GM23338 (cell line): ENCODE data around the gene ALPI. TPM values are rescaled to one million over a fixed set of nuclear protein-coding genes. Genes with fewer than 3 reads are reported as not detected.

Experiments
- ATAC-seq: fragments of 200-7000 bp; cut with Tn5 transposase; 3 replicates; pipeline ENCODE4 v1.9.1; 2020
- DNase-seq: peaks from one replicate; pipeline ENCODE4 v3.0.0-alpha.2; 2015; ENCODE audit warnings: low spot score
- H2AFZ ChIP-seq: fragments of 200-600 bp; sonication (generic); 2 replicates; pipeline ENCODE4 v1.8.0; 2016; ENCODE audit warnings: antibody characterized with exemption, mild to moderate bottlenecking, moderate library complexity
- H3F3A ChIP-seq: fragments of 200-600 bp; sonication (generic); replicated peaks from 2 replicates; pipeline ENCODE4 v1.8.0; 2017; ENCODE audit warnings: antibody characterized with exemption, mixed run types, low read depth
- H3K27ac ChIP-seq: fragments of 200-600 bp; sonication (generic); 2 replicates; pipeline ENCODE4 v1.6.1; 2016; ENCODE audit warnings: low read depth
- H3K27me3 ChIP-seq: fragments of 200-600 bp; sonication (generic); 2 replicates; pipeline ENCODE4 v1.8.0; 2016; ENCODE audit warnings: mild to moderate bottlenecking, mixed run types, moderate library complexity; ENCODE audit not compliant: insufficient read depth
- H3K36me3 ChIP-seq: fragments of 200-600 bp; sonication (generic); 2 replicates; pipeline ENCODE4 v1.8.0; 2016; ENCODE audit warnings: mild to moderate bottlenecking; ENCODE audit not compliant: insufficient read depth
- H3K4me1 ChIP-seq: fragments of 200-600 bp; sonication (generic); 2 replicates; pipeline ENCODE4 v1.8.0; 2016; ENCODE audit warnings: mild to moderate bottlenecking, moderate library complexity; ENCODE audit not compliant: insufficient read depth
- H3K4me2 ChIP-seq: fragments of 200-600 bp; sonication (generic); 2 replicates; pipeline ENCODE4 v1.7.1; 2017; ENCODE audit warnings: mixed run types
- H3K4me3 ChIP-seq: fragments of 200-600 bp; sonication (generic); 2 replicates; pipeline ENCODE4 v1.6.1; 2016; ENCODE audit warnings: mixed run types
- H3K79me2 ChIP-seq: fragments of 200-600 bp; sonication (generic); replicated peaks from 2 replicates; pipeline ENCODE4 v1.8.0; 2017; ENCODE audit warnings: mild to moderate bottlenecking; ENCODE audit not compliant: insufficient read depth
- H3K9me2 ChIP-seq: fragments of 200-600 bp; sonication (generic); 2 replicates; pipeline ENCODE4 v1.8.0; 2017; ENCODE audit not compliant: insufficient read depth
- H4K20me1 ChIP-seq: fragments of 200-600 bp; sonication (generic); replicated peaks from 2 replicates; pipeline ENCODE4 v1.8.0; 2017; ENCODE audit warnings: mild to moderate bottlenecking; ENCODE audit not compliant: insufficient read depth
- H3K27ac Mint-ChIP-seq: 2 replicates; pipeline ENCODE4 v1.8.0; 2020; ENCODE audit warnings: inconsistent platforms, mild to moderate bottlenecking, moderate library complexity, mixed read lengths
- H3K27me3 Mint-ChIP-seq: 3 replicates; pipeline ENCODE4 v1.8.0; 2022; ENCODE audit warnings: low read depth, mild to moderate bottlenecking, moderate library complexity, mixed read lengths, inconsistent platforms; ENCODE audit not compliant: insufficient read depth, poor library complexity
- H3K36me3 Mint-ChIP-seq: 3 replicates; pipeline ENCODE4 v1.8.0; 2021; ENCODE audit warnings: low read depth, mild to moderate bottlenecking, inconsistent platforms, moderate library complexity, mixed read lengths
- H3K4me1 Mint-ChIP-seq: 3 replicates; pipeline ENCODE4 v1.8.0; 2020; ENCODE audit warnings: mild to moderate bottlenecking, inconsistent platforms, mixed read lengths
- H3K4me3 Mint-ChIP-seq: 3 replicates; pipeline ENCODE4 v1.8.0; 2021; ENCODE audit warnings: moderate library complexity, mild to moderate bottlenecking, inconsistent platforms, mixed read lengths
- H3K9me3 Mint-ChIP-seq: 3 replicates; pipeline ENCODE4 v1.8.0; 2020; ENCODE audit warnings: moderate library complexity, mild to moderate bottlenecking, inconsistent platforms, mixed read lengths
- EZH2 ChIP-seq: fragments of 200-600 bp; sonication (generic); IDR thresholded peaks from one replicate; pipeline ENCODE4 v1.8.0; 2017; ENCODE audit warnings: antibody characterized with exemption, mild to moderate bottlenecking, low read depth; ENCODE audit not compliant: unreplicated experiment
- EZH2phosphoT487 ChIP-seq: fragments of 200-600 bp; sonication (generic); IDR thresholded peaks from one replicate; pipeline ENCODE4 v1.8.1; 2018; ENCODE audit warnings: antibody characterized with exemption; ENCODE audit not compliant: unreplicated experiment
- NANOG ChIP-seq: IDR thresholded peaks from 2 replicates; pipeline ENCODE4 v1.6.1; 2016; ENCODE audit warnings: antibody characterized with exemption, borderline replicate concordance
- POLR2AphosphoS5 ChIP-seq: IDR thresholded peaks from 2 replicates; pipeline ENCODE4 v1.6.1; 2016; ENCODE audit warnings: antibody characterized with exemption, low read depth
- STAT1 ChIP-seq: IDR thresholded peaks from one replicate; pipeline ENCODE4 v1.6.1; 2016; ENCODE audit warnings: antibody characterized with exemption; ENCODE audit not compliant: unreplicated experiment
- polyA plus RNA-seq: library from polyadenylated mRNA; unstranded; fragments of >200 nt; fragmentation: Nextera tagmentation; extraction: Ambion mirVana; gene quantifications from 2 replicates; pipeline ENCODE4 v1.2.1, GENCODE V29; 2016
- total RNA-seq: library from RNA; depleted of rRNA; stranded (reverse); fragments of >200 nt; shearing (Covaris generic); gene quantifications from 2 replicates; pipeline ENCODE4 v1.2.3, GENCODE V29; 2014
- TF ChIP-seq, protein P1 (sequence below): fragments of 250-450 bp; sonication (Bioruptor Pico); IDR thresholded peaks from 2 replicates; pipeline ENCODE4 v1.5.0; 2020; ENCODE audit warnings: mild to moderate bottlenecking, moderate library complexity
- TF ChIP-seq, protein P2 (sequence below): IDR thresholded peaks from 2 replicates; pipeline ENCODE4 v1.6.1; 2016; ENCODE audit warnings: antibody characterized with exemption
- TF ChIP-seq, protein P3 (sequence below), 2 experiments: fragments of 200-600 bp in 1 of 2; sonication (generic) in 1 of 2; conservative IDR thresholded peaks; 2 replicates each; pipeline versions ENCODE4 v1.5.1 to v1.6.1; 2016 to 2017; ENCODE audit warnings: antibody characterized with exemption in 2 of 2, low read depth in 2 of 2, mild to moderate bottlenecking in 2 of 2, moderate library complexity in 1 of 2

Gene ALPI
- total and polyA plus RNA-seq, 2 experiments from 2014 or later: not detected

DNA sequence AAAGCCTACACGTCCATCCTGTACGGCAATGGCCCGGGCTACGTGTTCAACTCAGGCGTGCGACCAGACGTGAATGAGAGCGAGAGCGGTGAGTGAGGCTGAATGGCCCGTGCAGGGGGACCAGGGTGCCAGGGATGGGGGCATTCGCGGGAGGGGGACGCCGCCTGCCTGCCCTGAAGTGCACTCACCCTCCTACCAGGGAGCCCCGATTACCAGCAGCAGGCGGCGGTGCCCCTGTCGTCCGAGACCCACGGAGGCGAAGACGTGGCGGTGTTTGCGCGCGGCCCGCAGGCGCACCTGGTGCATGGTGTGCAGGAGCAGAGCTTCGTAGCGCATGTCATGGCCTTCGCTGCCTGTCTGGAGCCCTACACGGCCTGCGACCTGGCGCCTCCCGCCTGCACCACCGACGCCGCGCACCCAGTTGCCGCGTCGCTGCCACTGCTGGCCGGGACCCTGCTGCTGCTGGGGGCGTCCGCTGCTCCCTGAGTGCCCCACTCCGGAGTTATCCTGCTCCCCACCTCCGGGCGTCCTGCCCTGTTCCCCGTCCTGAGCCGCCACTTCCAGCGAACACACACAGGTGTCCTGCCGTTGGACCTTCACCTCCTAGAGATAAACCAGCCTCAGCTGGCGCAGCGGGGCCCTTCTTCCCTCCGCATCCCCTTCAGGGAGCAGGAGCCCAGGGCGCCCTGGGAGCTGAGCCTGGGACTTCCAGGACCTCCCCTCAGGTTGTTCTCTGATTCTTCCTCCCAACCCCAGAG lies 2.9 kb downstream of the ALPI start:
- H3K9me2 ChIP-seq: no peaks in the 10 kb centered on the region
- H4K20me1 ChIP-seq: no peaks in the 10 kb centered on the region
- no peaks in the 10 kb centered on the region for H3F3A ChIP-seq
- Mint-ChIP-seq H3K27ac (no peak overlapping the region), H3K9me3 (no peaks in the 10 kb centered on the region), H3K27me3 (peaks cover 6% of the 10 kb centered on the region), H3K36me3 (no peaks in the 10 kb centered on the region), H3K4me3 (no peak overlapping the region), H3K4me1 (no peaks in the 10 kb centered on the region)
- no peaks in the 10 kb centered on the region for H3K79me2 ChIP-seq
- TF ChIP-seq, protein P1, sequence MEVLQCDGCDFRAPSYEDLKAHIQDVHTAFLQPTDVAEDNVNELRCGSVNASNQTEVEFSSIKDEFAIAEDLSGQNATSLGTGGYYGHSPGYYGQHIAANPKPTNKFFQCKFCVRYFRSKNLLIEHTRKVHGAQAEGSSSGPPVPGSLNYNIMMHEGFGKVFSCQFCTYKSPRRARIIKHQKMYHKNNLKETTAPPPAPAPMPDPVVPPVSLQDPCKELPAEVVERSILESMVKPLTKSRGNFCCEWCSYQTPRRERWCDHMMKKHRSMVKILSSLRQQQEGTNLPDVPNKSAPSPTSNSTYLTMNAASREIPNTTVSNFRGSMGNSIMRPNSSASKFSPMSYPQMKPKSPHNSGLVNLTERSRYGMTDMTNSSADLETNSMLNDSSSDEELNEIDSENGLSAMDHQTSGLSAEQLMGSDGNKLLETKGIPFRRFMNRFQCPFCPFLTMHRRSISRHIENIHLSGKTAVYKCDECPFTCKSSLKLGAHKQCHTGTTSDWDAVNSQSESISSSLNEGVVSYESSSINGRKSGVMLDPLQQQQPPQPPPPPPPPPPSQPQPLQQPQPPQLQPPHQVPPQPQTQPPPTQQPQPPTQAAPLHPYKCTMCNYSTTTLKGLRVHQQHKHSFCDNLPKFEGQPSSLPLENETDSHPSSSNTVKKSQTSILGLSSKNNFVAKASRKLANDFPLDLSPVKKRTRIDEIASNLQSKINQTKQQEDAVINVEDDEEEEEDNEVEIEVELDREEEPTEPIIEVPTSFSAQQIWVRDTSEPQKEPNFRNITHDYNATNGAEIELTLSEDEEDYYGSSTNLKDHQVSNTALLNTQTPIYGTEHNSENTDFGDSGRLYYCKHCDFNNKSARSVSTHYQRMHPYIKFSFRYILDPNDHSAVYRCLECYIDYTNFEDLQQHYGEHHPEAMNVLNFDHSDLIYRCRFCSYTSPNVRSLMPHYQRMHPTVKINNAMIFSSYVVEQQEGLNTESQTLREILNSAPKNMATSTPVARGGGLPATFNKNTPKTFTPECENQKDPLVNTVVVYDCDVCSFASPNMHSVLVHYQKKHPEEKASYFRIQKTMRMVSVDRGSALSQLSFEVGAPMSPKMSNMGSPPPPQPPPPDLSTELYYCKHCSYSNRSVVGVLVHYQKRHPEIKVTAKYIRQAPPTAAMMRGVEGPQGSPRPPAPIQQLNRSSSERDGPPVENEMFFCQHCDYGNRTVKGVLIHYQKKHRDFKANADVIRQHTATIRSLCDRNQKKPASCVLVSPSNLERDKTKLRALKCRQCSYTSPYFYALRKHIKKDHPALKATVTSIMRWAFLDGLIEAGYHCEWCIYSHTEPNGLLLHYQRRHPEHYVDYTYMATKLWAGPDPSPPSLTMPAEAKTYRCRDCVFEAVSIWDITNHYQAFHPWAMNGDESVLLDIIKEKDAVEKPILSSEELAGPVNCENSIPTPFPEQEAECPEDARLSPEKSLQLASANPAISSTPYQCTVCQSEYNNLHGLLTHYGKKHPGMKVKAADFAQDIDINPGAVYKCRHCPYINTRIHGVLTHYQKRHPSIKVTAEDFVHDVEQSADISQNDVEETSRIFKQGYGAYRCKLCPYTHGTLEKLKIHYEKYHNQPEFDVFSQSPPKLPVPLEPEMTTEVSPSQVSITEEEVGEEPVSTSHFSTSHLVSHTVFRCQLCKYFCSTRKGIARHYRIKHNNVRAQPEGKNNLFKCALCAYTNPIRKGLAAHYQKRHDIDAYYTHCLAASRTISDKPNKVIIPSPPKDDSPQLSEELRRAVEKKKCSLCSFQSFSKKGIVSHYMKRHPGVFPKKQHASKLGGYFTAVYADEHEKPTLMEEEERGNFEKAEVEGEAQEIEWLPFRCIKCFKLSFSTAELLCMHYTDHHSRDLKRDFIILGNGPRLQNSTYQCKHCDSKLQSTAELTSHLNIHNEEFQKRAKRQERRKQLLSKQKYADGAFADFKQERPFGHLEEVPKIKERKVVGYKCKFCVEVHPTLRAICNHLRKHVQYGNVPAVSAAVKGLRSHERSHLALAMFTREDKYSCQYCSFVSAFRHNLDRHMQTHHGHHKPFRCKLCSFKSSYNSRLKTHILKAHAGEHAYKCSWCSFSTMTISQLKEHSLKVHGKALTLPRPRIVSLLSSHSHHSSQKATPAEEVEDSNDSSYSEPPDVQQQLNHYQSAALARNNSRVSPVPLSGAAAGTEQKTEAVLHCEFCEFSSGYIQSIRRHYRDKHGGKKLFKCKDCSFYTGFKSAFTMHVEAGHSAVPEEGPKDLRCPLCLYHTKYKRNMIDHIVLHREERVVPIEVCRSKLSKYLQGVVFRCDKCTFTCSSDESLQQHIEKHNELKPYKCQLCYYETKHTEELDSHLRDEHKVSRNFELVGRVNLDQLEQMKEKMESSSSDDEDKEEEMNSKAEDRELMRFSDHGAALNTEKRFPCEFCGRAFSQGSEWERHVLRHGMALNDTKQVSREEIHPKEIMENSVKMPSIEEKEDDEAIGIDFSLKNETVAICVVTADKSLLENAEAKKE: no peak
- TF ChIP-seq EZH2phosphoT487 (no peak), STAT1 (no peak), EZH2 (no peak), POLR2AphosphoS5 (no peak), NANOG (no peak)
- TF ChIP-seq, protein P2, sequence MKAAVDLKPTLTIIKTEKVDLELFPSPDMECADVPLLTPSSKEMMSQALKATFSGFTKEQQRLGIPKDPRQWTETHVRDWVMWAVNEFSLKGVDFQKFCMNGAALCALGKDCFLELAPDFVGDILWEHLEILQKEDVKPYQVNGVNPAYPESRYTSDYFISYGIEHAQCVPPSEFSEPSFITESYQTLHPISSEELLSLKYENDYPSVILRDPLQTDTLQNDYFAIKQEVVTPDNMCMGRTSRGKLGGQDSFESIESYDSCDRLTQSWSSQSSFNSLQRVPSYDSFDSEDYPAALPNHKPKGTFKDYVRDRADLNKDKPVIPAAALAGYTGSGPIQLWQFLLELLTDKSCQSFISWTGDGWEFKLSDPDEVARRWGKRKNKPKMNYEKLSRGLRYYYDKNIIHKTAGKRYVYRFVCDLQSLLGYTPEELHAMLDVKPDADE: no peak
- TF ChIP-seq, protein P3, sequence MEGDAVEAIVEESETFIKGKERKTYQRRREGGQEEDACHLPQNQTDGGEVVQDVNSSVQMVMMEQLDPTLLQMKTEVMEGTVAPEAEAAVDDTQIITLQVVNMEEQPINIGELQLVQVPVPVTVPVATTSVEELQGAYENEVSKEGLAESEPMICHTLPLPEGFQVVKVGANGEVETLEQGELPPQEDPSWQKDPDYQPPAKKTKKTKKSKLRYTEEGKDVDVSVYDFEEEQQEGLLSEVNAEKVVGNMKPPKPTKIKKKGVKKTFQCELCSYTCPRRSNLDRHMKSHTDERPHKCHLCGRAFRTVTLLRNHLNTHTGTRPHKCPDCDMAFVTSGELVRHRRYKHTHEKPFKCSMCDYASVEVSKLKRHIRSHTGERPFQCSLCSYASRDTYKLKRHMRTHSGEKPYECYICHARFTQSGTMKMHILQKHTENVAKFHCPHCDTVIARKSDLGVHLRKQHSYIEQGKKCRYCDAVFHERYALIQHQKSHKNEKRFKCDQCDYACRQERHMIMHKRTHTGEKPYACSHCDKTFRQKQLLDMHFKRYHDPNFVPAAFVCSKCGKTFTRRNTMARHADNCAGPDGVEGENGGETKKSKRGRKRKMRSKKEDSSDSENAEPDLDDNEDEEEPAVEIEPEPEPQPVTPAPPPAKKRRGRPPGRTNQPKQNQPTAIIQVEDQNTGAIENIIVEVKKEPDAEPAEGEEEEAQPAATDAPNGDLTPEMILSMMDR (conservative IDR thresholded peaks at IDR 0.05; ENCODE audit: low read depth in 2 of 2): no peak
- no peaks in the 10 kb centered on the region for H3K4me1 ChIP-seq
- no peak overlapping the region for H3K4me2 ChIP-seq
- peak overlapping the region; percentile 89 for H2AFZ ChIP-seq
- no peak overlapping the region for H3K27ac ChIP-seq
- no peak overlapping the region for H3K4me3 ChIP-seq
- H3K27me3 ChIP-seq: no peaks in the 10 kb centered on the region
- peak; percentile 64 for ATAC-seq
- peak; percentile 26 for DNase-seq
- no peaks in the 10 kb centered on the region for H3K36me3 ChIP-seq
